HG03039 (cell line): ENCODE measurements around the gene SLC11A2.
"Not testable (repeated sequence)": the region's sequence is repeated elsewhere in the genome, so short reads cannot be mapped to it uniquely, and the experiment has no call there.

Source experiments
- ATAC-seq: cut with Tn5 transposase; IDR thresholded peaks from one replicate; pipeline ENCODE4 v1.9.1; 2021; ENCODE audit warnings: mild to moderate bottlenecking, moderate library complexity; ENCODE audit not compliant: unreplicated experiment

SLC11A2 gene

GRCh38 chr12:51027342-51027835 lies 1.2 kb upstream of the SLC11A2 start:
- ATAC-seq: no peak

GRCh38 chr12:51025338-51025835 lies 797 bp downstream of the SLC11A2 start:
- ATAC-seq: no peak

- no peak for ATAC-seq
These were observed 2.4 kb downstream of the SLC11A2 start for GRCh38 chr12:51023625-51024382.

- ATAC-seq: no peak
These were observed 4.5 kb downstream of the SLC11A2 start for GRCh38 chr12:51021694-51022093.

- ATAC-seq: no peak
These were observed 5.6 kb downstream of the SLC11A2 start for GRCh38 chr12:51020448-51021182.

GRCh38 chr12:51019927-51020326 lies 6.3 kb downstream of the SLC11A2 start:
- ATAC-seq: no peak

DNA sequence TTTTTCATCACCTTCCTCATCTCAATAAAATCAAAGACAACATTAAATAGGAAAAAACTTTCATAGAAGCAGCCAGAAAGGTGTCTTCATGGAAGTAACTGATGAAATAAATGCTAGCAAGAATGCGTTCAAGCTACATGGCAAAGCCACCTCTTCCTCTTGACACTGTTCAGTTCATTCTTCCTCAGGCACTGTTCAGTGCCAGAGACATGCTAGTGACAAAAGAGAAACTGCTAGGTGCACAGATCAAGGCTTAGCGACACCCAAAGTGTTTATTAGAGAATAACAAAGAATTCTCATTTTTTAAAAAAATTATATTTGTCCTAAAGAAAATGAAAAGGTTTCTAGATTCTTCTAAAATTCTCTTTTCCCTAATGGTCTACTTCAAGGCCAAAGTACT lies 7.2 kb downstream of the SLC11A2 start:
- no peak for ATAC-seq

GRCh38 chr12:51017452-51017851 lies 8.7 kb downstream of the SLC11A2 start:
- no peak for ATAC-seq

DNA sequence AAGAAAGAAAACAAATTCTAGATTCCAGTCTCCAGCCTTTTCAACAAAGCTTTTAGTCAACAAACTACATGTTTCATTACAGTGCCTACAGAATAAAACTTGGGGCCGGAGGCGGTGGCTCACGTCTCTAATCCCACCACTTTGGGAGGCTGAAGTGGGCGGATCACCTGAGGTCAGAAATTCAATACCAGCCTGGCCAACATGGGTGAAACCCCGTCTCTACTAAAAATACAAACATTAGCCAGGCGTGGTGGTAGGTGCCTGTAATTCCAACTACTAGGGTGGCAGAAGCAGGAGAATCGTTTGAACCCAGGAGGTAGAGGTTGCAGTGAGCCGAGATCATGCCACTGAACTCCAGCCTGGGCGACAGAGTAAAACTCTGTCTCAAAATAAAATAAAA lies 11.7 kb downstream of the SLC11A2 start:
- ATAC-seq: not testable (repeated sequence)

GRCh38 chr12:51013441-51013840 lies 12.7 kb downstream of the SLC11A2 start:
- no peak for ATAC-seq

- no peak for ATAC-seq
These were observed 13.5 kb downstream of the SLC11A2 start for GRCh38 chr12:51012570-51013236.

- no peak for ATAC-seq
These were observed 14.2 kb downstream of the SLC11A2 start for GRCh38 chr12:51011955-51012354.

DNA sequence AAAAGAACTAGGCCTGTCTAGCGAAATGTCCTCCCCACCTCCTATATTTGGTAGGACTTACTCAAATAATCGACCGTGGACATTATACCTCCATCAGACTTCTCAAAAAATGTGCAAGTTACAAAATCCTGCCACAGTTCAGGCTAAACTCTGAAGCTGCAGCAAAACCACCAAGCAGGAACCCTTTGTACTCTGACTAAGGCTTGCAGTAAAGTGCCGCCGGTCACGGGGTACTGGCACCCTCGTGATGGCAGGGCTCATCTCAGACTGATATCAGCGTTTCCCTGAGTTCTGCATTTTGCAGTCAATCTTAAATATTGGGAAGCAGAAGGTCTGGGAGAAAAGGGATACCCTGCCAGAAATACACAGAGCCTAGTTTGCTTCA lies 17.1 kb downstream of the SLC11A2 start:
- ATAC-seq: no peak

DNA sequence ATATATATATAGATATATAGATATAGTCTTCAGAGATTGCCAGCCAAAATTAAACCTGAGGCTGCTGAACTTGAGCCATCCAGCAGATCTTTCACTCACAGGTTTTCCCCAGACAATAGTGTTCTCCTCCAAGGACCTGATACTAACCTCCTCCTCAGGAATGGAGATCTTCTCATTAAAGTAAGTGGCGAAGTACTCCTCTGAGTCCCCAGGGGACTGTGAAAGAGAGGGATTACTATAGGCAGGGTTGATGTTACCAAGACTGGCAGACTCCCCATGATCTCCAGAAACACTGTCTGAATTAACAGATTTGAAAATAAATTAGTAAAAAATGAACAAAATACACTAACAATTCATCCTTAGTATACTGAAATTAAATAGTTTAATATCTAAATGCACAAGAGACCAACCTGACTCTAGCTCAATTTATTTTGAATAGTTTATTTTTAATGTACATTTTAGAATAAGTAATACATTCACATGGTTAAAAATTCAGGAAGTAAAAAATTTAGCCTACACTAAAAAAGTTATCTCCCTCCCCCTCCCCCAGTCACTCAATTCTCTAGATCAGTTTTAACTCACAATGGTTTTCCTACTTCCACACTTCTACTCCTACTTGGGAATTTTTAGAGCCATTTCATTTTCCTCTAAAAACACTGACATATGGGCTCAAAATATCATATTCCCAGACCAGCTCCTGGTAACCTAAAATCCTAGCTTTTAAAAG lies 17.7 kb downstream of the SLC11A2 start:
- ATAC-seq: no peak

DNA sequence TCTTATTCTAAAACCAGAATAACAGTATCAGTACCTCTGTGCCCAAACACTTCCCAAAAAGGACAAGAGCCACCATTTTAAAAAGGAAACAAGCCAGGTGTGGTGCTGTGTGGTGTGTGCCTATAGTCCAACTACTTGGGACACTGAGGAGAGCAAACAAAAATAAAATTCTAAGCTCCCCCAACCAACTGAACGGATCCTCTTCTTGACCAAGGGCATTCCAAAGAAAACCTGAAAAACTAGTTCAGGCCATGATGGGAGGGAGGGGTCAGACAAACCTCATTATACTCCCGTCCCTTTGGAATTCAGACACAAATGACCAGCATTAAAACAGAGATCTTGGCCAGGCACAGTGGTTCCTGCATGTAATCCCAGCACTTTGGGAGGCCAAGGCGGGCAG lies 20.5 kb downstream of the SLC11A2 start:
- no peak for ATAC-seq

- ATAC-seq: no peak
These were observed 21.2 kb downstream of the SLC11A2 start for GRCh38 chr12:51005030-51005429.

GRCh38 chr12:51004504-51004903 lies 21.7 kb downstream of the SLC11A2 start:
- no peak for ATAC-seq

- no peak for ATAC-seq
These were observed 24.4 kb downstream of the SLC11A2 start for GRCh38 chr12:51001799-51002198.

GRCh38 chr12:51000245-51000644 lies 25.9 kb downstream of the SLC11A2 start:
- no peak for ATAC-seq

- no peak for ATAC-seq
These were observed 27.1 kb downstream of the SLC11A2 start for GRCh38 chr12:50999093-50999492.

GRCh38 chr12:50992819-50993218 lies 33.4 kb downstream of the SLC11A2 start:
- no peak for ATAC-seq
